NCI-H146 treated with DMSO at 0.1 percent for 48 hours (cell line): ENCODE results near the gene PRKACG.
"Not testable (repeated sequence)": the region's sequence is repeated elsewhere in the genome, so short reads cannot be mapped to it uniquely, and the experiment has no call there.

Source experiments
- DNase-seq: peaks from one replicate; lab custom pipeline; 2025; ENCODE audit not compliant: unreplicated experiment; lab: John Stamatoyannopoulos, UW

Gene PRKACG

GRCh38 chr9:69014013-69014412 is at the start of gene PRKACG:
TSS of gene PRKACG (minus strand) at chr9:69014113. CDS start at chr9:69014092, 21 bp downstream.
- DNase-seq: no peak

DNA sequence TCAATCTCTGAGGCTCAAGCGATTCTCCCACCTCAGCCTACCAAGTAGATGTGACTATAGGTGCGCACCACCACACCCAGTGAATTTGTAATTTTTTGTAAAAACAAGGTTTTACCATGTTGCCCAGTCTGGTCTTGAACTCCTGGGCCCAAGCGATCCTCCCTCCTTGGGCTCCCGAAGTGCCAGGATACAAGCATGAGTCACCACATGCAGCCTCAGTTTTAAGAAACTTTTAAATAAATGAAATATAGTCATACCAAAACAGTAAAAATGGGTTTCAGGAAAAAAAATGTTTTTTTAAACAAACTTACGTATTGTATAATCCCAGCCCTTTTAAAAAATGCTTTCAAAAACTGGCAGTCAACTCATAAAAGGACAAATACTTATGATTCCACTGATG is 48.3 kb upstream of the PRKACG start:
- DNase-seq: no peak

DNA sequence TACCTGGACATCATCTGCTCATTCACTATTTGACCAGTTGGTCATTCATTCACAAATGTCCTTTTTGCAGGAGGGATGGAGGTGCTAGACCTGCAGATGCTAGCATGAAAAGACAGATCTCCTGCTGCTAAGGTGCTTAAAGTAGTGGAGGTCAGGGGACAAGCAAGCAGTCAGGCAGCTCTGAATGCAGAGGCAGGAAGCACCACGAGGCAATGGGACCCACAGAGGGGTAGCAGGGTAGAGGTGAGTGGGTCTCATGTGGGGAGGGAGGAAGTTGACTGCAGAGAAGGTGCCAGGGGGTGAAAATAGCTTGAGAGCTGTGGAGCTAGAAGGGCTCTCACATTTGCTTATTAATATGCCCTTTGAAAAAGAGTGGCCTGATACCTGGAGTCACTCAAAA is 46.9 kb upstream of the PRKACG start:
- no peak for DNase-seq

DNA sequence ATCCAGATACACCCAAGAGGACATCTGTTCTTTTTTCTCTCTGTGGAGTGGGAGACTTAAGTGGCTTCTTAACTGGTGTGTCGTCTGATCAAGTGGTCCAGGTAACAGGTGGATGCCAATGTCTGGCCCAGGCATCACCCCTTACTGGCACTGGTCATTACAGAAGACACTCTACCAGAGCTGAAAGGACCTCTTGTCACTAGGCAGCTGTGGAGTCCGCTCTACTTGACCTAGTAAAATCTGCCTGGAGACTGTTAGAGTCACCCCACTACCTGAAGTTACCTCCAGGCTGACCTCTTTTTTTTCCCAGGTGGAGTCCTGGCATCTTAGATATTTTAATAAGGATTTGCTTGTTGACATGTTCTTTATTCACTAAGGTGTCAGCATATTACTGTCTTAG is 44.2 kb upstream of the PRKACG start:
- no peak for DNase-seq

DNA sequence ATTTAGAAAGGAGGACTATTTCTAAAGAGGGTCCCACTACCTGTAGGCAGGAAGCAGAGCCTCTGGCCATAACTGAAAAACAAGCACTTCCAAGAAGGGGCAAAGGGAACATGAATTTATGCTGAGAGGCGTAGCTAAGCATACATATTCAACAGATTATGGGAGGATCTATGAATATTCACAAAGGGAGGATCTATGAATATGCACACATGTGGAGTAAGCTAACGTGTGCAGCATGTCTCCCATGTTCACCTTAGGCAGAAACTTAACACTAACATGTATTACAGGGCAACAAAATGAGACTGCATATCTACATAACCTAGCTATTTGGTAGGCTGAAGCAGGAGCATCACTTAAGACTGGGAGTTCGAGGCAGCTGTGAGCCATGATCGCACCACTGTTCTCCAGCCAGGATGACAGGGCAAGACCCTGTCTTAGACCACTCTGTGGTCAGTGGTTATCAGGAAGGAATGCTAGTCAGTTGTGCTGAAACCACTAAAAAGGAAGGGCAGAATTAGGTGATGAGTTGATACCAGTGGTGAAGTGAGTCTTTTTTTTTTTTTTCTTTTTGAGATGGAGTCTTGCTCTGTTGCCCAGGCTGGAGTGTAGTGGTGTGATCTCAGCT is 42.4 kb upstream of the PRKACG start:
- no peak for DNase-seq

GRCh38 chr9:69054989-69055388 is 41.1 kb upstream of the PRKACG start:
- DNase-seq: no peak

DNA sequence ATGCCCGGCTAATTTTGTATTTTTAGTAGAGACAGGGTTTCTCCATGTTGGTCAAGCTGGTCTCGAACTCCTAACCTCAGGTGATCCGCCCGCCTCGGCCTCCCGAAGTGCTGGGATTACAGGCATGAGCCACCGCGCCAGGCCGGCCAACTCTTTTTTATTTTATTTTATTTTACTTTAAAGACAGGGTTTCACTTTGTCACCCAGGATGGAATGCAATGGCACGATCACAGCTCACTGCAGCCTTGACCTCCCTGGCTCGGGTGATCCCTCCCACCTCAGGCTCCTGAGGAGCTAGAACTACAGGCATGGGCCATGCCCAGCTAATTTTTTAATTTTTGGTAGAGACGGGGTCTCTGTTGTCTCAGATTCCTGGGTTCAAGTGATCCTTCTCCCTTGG is 37.0 kb upstream of the PRKACG start:
- not testable (repeated sequence) for DNase-seq

- no peak for DNase-seq
These were observed 35.2 kb upstream of the PRKACG start for GRCh38 chr9:69049094-69049493.

DNA sequence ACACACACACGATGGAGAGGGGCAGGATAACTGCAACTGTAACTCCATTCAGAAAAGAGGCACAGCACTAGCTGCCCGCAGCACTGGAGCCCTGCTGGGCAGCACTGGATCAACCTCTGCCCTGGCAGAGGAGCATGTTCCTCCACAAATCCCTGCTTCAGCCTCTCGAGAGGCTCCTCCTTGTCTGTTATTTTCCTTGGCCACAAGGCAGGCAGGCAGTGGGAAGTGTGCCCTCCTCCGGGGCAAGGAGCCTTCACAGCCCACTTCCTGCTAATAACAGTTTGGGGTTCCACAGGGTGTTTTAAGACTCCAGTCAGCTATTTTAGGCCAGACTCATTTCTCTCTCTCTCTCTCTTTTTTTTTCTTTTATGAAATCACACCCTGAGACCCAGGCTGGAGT is 33.5 kb upstream of the PRKACG start:
- no peak for DNase-seq

DNA sequence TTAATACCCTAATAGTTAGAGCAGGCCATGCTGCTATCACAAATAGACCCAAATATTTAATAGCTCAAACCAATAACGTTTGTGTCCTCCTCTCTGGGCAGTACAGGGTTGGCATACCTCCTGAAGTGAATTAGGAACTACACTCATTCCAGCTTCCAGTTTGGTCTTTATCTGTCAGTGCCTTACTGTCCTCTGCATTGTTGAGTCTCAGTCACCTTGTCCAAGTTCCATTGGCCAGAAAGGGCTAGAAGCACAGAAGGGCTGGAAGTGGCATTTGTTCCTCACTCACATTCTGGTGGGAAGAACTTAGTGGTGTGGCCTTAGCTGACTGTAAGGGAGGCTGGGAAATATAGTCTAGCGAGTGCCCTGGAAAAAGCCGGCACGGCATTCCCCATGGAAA is 32.8 kb upstream of the PRKACG start:
- DNase-seq: no peak

DNA sequence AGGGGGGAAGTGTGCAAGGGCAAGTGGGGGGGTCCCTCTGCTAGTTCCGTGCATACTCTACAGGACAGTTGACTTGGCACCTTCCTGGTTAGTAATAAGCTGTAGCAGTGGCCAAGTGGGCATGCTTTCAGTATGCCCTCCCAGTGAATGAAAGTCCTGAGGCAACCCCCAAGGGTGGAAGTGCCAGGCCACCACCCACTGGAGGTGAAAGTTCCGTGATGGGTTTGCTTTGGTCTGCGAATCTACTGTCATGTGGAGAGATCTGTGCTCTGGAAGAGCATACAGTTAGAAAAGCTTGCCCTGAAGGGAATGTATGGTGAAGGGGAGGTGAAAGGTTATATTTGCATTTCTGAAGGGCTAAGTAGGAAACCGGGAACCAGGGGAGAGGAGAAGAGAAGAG is 31.9 kb upstream of the PRKACG start:
- DNase-seq: no peak

DNA sequence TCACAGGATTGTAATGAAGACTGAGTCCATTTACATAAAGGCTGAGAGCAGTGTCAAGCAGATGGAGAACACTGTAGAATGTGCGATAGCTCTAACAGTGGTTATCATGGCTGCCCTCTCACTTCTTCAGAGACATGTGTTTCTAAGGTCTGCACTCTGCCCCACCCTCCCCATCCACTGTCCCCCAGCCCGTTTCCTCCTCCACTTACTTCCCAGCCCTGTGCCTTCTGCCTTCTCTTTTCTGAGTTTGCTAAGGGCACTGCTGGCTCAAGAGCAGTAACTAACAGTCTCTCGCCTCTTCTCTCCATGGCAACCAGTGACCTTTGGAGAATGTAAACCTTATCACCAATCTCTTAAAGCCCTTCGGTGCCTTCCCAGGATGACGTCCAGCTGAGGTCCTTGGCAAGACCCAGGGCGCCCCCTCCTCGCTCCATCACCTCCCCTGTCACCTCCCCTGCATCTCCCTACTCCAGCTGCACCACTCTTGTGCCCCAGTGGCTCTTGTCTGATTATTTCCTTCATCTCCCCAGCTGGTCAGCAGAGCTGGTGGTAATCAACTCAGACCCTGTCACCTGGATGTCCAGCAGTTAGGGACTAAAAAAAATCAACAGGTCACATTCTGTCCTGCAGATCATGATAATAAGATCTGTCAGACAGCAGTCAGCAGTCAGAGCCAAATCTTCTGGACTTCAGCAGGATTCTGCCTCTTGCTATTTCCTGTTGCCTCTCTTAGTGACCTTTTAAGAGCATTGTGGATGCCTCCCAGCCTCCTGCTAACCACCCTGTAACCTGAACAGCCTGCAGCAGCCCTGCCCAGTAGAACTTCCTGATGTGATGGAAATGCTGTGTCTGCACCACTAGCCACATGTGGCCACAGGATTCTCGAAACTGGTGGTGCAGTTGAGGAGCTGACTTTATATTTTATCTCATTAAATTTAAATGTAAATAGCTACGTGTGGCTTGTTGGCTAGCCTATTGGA is 30.6 kb upstream of the PRKACG start:
- DNase-seq: no peak

DNA sequence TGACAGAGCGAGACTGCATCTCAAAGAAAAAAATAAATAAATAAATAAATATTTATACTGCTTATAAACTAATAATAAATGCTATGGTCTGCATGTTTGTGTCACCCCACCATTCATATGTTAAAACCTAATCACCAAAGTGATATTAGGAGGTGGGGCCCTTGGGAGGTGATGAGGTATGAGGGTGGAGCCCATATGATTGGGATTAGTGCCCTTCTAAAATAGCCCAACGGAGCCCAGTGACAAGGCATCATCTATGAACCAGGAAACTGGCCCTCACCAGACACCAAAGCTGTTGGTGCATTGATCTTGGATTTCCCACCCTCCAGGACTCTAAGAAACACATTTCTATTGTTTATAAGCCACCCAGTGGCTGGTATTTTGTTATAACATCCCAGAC is 26.7 kb upstream of the PRKACG start:
- DNase-seq: no peak

DNA sequence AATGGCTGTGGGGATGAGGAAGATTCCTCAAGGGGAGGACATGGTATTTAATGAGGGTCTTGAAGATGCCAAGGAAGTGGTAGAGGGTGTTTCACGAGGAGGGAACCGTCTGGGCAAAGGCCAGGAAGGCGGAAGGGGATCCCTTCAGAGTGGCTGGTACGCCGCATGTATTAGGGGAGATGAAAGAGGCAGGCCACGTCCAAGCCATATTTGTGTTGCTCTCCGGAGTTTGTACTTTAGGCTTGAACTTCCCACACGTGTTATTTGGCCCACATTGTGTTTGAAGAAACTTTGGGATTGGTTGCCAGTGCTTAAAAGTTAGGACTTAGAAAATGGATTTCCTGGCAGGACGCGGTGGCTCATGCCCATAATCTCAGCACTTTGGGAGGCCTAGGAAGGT is 22.9 kb upstream of the PRKACG start:
- DNase-seq: no peak

DNA sequence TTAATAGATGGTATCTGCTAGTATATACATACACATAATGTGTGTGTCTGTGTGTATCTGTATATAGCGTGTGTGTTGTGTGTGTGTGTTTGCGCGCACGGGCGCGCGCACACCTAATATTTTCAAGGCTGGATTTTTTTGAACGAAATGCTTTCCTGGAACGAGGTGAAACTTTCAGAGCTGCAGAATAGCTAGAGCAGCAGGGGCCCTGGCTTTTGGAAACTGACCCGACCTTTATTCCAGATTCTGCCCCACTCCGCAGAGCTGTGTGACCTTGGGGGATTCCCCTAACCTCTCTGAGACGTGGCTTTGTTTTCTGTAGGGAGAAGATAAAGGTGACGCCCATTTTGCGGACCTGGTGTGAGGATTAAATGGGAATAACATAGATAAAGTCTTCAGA is 22.4 kb upstream of the PRKACG start:
- DNase-seq: no peak

DNA sequence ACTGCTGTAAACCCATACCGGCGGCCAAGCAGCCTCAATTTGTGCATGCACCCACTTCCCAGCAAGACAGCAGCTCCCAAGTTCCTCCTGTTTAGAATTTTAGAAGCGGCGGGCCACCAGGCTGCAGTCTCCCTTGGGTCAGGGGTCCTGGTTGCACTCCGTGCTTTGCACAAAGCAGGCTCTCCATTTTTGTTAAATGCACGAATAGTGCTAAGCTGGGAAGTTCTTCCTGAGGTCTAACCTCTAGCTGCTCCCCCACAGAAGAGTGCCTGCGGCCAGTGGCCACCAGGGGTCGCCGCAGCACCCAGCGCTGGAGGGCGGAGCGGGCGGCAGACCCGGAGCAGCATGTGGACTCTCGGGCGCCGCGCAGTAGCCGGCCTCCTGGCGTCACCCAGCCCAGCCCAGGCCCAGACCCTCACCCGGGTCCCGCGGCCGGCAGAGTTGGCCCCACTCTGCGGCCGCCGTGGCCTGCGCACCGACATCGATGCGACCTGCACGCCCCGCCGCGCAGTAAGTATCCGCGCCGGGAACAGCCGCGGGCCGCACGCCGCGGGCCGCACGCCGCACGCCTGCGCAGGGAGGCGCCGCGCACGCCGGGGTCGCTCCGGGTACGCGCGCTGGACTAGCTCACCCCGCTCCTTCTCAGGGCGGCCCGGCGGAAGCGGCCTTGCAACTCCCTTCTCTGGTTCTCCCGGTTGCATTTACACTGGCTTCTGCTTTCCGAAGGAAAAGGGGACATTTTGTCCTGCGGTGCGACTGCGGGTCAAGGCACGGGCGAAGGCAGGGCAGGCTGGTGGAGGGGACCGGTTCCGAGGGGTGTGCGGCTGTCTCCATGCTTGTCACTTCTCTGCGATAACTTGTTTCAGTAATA is 21.8 kb upstream of the PRKACG start, which contains the start of gene FXN:
Gene FXN (plus strand): TSS at position 315 of the 871 bp plus-strand sequence. CDS start 31 bp downstream, at position 346.
- DNase-seq: no peak

GRCh38 chr9:69034071-69034470 is 20.2 kb upstream of the PRKACG start:
- DNase-seq: no peak

GRCh38 chr9:69030851-69031645 is 17.1 kb upstream of the PRKACG start:
- DNase-seq: no peak

- DNase-seq: no peak
These were observed 15.6 kb upstream of the PRKACG start for GRCh38 chr9:69029535-69029934.

DNA sequence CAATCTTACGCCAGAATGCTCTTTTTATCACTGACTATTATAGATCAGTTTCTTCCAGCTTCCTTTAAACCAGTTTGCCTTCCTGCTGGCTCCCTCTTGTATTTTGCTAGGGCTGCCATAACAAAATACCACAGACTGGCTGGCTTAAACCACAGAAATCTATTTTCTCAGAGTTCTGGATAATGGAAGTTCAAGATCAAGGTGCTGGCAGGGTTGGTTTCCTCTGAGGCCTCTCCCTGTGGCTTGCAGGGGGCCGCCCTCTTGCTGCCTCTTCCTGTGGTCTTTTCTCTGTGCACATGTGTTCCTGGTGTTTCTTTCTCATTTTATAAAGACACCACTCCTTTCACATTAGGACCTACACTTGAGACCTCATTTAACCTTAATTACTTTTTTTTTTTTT is 14.8 kb upstream of the PRKACG start:
- DNase-seq: no peak
